Activated naive CD4-positive, alpha-beta T cell treated with Interleukin-2 at 50 U/mL for 16 hours (primary cell): ENCODE data around the gene CREB3.

Source experiments
- DNase-seq: peaks from one replicate; pipeline ENCODE4 v3.0.0-alpha.2; 2020

CREB3 gene

DNA sequence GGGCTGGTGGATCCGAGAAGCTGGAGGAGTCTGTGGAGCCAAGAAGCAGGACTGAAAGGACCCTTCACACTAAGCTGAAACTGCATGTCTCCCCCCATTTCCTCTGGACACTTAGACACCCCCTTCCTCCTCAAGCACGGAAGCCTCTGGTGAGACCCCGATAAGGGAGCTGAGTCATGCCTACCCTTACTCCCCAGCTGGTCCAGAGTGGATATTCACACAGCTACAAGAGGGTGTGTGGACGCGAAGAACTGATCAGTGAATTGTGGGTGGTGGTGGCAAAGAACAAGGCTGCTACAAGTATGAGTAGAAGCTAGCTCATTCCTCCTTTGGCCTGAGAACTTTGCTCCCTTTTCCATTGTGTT lies 4.8 kb upstream of the CREB3 start:
- no peak for DNase-seq

- peak; percentile 31 for DNase-seq
These were observed 4.2 kb upstream of the CREB3 start for GRCh38 chr9:35728041-35728971.

DNA sequence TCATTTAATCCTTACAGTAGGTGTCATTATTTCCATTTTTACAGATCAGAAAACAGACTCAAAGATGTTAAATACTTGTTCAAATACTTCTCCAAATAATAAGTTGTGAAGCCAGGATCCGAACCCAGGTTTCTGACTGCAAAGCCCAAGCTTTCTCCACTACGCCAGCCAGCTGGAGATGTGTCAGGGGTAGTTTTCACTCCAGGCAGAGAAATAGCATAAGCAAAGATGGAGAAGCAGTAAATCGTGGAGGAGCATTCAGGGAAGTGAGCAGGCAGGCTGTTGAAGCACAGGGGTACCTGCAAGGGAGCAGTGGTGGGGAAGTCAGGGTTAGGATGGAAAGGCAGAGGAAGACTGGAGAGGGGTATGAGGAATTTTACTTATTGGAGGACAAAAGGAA lies 3.4 kb upstream of the CREB3 start:
- DNase-seq: no peak

- peak; percentile 20 for DNase-seq
These were observed 2.6 kb upstream of the CREB3 start for GRCh38 chr9:35729700-35730485.

GRCh38 chr9:35730486-35730854 lies 2.0 kb upstream of the CREB3 start:
- DNase-seq: no peak

DNA sequence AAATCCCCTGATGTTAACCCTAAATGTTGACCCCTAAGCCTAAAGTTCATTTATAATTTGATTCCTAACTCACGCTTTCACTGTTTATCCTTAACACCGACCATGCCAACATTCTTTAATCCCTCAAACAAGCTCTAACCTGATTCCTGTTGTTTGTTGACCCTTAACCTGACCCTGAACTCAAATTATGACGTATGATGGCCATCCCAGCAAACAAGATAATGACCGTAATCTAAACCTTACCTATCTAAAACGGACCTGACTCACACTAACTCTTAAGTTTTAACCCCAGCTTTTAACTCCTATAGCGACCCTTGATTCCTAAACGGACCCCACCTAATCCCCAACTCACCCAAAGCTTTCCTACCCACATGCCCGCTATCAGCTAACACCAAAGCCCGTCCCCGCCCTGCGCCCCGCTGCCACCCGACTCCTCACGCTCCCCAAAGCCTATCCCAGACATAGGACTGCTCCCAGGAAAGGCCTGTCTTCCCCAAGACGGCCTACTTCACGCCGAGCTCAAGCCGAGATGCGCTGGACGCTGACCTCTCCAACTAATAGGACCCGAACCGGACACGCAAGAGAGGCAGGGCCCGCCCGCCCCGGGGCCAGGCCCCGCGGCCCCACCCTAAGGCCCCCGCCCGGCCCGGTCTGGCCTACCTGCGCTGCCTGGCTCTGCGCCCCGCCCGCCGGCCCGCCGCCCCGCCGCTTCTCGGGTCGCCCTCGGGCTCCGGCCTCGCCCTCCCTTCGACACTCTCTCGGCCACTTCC lies 866 bp upstream of the CREB3 start:
- DNase-seq: no peak

GRCh38 chr9:35732800-35733541 lies 505 bp downstream of the CREB3 start:
- peak; percentile 32 for DNase-seq

DNA sequence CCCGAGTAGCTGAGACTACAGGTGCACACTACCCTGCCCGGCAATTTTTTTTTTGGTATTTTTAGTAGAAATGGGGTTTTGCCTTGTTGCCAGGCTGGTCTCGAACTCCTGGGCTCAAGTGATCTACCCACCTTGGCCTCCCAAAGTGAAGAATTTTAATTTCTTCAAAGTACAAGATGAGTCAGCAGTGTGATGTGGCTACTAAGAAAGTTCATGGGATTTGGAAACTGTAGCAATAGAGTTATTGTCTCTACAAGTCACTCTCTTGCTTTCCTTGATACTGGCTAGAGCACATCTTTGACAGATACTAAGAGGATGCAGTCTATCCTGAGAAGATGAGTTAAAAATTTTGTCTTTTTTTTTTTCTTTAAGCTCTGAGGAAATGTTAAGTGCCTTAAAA lies 1.6 kb downstream of the CREB3 start:
- no peak for DNase-seq

DNA sequence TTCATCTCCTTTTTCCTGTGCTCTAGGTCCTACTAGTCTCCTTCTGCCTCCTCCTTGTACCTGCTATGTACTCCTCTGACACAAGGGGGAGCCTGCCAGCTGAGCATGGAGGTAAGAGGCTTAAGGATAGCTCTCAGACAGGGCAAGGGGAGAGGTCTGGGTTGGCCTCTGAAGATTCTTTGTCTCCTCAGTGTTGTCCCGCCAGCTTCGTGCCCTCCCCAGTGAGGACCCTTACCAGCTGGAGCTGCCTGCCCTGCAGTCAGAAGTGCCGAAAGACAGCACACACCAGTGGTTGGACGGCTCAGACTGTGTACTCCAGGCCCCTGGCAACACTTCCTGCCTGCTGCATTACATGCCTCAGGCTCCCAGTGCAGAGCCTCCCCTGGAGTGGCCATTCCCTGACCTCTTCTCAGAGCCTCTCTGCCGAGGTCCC lies 3.8 kb downstream of the CREB3 start:
- peak; percentile 67 for DNase-seq

DNA sequence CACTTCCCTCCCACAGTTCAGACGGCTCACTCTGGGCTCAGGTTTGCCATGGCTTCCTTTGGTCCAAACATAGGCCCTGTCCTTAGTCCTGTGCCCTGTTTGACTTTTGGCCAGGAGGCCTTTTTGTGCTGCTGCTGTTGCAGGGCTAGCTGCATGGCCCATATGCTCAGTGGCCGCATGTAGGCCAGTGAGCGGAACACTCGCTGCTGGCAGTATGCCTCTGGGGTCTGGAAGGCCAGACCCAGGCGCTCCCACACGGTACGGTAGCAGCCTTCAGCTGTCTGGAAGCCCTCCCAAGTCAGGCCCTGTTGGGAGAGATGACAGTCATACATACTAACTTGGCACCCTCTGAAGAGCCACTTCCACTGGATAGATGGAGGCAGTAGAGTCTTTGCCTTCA lies 4.7 kb downstream of the CREB3 start:
- no peak for DNase-seq

DNA sequence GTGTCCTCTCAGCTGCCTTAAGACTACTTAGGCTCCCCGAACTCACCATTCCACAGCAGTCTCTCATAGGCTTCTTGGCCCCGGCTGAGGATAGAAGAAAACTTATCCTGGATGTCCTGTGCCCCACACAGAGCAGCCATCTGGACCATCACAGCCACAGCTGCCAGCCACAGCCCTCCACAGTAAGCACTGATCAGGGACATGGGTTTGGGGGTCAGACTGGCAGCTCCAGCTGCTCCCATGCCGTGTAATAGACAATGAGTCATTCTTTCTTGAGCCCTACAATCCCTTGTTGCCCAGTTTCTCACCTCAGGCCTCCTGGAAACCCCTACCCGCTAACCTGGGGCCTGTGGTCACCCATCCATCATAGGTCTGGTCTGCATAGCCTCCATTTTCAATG lies 5.7 kb downstream of the CREB3 start:
- no peak for DNase-seq

- no peak for DNase-seq
These were observed 6.5 kb downstream of the CREB3 start for GRCh38 chr9:35738924-35739323.

DNA sequence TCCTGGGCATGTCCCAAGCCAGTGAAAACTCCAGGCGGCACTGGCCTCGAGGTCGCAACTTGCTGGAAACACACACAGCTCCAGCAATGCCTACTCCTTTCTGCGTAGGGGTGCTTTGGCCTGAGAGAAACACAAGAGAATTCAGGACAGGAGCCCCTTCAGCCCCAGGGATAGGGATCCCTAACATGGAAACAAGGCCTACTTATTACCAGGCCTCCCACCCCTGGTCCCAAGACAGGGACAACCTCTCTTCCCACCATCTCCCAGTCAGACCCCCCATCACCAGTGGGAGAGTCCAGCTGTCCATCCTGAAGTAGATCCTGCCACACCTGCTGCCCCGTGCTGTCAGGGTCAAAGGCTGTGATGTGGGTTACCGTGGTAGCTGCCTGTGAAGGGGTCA lies 7.8 kb downstream of the CREB3 start:
- no peak for DNase-seq

DNA sequence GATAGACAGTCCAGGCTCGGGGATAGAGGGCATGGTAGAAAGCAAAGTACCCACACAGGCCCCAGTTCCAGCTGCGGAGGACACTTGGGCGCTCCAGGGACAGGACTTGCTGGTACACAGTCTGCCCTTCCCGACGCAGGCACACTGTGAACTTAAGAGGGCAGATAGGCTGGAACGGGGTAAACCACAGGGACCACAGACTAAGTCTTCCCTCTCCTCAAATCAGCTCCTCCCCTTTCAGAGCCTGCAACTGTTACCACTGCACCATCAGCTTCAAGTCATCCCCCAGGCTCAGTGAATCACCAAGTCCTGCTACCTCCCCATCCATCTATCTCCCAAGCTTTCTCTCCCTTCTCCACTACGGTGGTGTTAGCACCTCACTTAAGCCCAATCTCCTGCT lies 9.3 kb downstream of the CREB3 start:
- DNase-seq: no peak

GRCh38 chr9:35743452-35743851 lies 11.0 kb downstream of the CREB3 start:
- no peak for DNase-seq

DNA sequence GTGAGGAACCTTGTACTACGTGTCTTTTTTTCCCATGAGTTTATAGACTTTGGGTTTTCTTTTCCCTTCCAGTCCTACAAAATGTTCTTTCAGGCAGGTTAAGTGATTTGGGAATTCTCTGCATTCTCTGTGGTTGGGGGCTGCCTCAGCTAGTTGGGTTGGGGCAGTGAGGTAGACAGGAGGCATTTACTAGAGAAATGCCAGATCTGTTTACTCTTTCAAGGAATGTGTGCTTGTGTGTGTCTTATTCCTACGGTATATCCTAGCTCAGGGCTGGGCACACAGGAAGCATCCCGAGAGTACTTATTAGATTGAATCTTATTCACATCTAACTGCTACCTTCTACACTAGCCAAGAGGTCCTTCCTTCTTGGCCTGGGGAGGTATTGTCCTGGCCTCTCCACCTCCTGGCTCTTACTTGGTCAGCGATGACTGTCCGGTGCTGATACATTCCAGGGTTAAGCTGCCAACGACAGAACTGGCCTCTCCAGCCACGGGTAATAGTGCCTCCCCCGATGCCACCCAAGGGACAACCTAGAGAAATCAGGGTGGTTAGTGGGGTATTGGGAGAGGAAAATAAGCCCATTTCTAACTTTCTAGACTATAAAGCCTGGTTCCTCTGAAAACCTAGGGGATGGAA lies 11.5 kb downstream of the CREB3 start:
- DNase-seq: no peak

- no peak for DNase-seq
These were observed 13.1 kb downstream of the CREB3 start for GRCh38 chr9:35745569-35745968.

GRCh38 chr9:35746583-35746982 lies 14.1 kb downstream of the CREB3 start:
- no peak for DNase-seq

- DNase-seq: no peak
These were observed 15.9 kb downstream of the CREB3 start for GRCh38 chr9:35748242-35748857.

DNA sequence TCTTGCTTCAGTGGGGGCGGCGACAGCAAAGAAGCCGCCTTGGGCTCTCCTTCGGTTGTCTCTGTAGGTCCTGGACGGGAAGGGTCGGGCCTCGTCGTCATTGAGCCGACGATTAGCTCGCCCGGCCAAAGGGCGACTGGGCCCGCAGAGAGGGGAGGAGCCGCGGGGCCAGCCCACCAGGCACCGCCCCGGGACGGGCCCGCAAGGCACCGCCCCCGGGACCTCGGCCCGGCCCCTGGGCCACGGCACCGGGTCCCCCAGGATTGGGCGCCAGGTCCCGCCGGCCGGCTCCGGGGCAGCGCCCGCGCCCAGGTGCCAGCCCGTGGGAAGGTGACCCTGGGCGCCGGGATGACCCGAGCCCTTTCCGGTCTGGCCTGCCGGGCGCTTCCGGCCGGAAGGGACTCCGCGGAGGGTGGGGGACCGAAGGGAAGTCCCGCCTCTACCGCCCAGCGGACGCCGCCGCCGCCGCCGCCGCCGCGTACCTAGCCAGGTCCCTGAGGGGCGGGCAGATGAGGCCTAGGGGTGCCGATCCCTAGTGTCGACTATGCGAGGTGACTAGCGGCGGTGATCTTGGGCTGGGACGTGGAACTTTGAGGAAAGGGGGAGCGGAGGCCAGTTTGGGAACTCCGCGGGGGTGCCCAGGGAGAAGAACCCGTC lies 16.5 kb downstream of the CREB3 start, which contains the start of the genes GBA2 and RGP1:
GBA2 (minus strand) TSS at position 371 of the 657 bp plus-strand sequence. CDS start 524 bp downstream, outside the sequence.
RGP1 (plus strand) TSS at position 430 of the 657 bp plus-strand sequence. CDS start 469 bp downstream, outside the sequence.
- DNase-seq: peak; percentile 80
